NOMO-1 treated with dmso at 0.1 percent for 144 hours (cell line): Measurements from ENCODE around the gene NR4A2.

Experiments
- DNase-seq: peaks from one replicate; lab custom pipeline; 2025; ENCODE audit not compliant: unreplicated experiment; lab: John Stamatoyannopoulos, UW

The NR4A2 gene

DNA sequence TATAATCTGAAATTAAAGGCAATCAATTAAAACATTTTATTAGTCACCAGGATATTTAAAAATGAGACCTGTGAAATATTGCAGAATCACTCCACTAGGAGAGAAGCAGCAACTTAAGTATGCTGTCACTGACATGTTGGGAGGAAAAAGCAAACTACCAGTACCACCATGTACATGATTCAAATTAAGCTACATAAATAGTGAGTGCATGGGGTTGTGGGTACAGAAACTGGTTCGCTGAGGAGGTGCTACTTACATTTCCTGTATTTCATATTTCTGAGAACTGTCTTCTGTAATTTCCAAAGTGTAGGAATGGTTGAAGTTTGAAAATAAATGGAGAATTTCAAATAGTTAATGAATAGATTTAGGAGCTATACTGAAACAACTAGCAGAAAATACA lies 7.9 kb upstream of the NR4A2 start:
- no peak for DNase-seq

DNA sequence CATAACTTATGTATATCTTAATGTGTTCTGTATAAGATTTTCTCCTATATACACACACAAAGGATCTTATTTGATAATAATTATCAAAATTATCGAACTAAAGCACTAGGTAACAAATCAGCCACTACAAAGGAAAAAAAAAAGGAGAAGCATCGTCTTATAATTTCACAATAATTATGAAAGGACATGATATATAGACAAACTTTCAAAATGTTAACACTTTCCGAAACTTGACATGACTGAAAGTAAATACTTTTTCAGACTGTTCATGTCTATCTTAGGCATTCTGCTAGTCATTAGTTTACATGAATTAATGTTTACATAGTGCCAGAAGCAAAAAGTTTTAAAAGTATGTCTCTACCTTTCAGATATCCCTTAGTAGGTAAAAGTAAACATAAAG lies 7.3 kb upstream of the NR4A2 start:
- DNase-seq, result peak; percentile 6

DNA sequence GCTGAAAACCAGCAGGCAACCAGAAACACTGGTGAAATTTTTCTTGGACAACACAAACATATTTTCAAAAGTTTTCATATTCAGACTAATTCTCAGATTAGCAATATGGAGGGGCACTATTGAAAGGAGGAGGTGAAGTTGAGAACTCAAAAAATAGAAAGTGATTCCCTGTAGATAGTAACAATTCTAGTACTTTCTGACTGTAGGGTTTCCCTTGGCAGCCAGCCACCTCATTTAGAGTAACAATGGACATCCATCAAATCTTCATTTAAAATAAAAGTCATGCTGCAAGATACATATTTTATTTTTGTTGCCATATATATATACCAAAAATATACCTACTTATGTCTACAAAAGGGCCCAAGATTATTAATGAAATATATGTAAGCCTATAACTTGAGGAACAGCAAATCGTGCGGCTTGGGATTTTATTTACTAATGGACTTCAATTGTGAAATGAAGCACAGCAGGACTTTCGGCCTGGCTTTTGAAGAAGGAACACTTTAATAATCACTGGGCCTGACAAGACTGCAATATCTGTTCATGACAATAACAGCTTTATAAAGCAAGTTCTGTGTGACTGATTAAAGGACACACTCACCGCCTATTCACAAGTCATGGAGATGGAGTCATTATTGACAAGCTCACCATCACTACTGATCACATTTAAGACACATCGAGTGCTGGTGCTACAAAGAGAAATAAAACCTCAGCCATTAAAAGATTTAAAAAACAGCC lies 6.8 kb upstream of the NR4A2 start:
- DNase-seq, result no peak

DNA sequence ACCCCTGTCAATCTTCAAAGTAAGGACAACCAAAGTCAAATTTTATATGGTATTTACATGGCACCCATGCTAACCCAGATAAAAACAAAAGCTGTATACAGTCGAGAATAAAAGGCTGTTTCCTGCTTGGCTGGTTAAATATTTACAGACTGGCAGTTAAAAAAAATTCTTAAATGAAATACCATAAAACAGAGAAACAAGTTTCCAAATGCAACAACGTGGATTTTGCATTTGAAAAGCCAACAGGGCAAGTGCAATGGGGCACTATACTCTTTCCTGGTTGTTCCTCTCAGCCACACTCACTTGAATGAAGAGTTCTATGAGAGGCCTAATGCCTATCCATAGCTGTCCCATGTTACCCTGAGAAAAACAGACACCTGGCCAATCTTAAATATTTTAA lies 6.1 kb upstream of the NR4A2 start:
- no peak for DNase-seq

DNA sequence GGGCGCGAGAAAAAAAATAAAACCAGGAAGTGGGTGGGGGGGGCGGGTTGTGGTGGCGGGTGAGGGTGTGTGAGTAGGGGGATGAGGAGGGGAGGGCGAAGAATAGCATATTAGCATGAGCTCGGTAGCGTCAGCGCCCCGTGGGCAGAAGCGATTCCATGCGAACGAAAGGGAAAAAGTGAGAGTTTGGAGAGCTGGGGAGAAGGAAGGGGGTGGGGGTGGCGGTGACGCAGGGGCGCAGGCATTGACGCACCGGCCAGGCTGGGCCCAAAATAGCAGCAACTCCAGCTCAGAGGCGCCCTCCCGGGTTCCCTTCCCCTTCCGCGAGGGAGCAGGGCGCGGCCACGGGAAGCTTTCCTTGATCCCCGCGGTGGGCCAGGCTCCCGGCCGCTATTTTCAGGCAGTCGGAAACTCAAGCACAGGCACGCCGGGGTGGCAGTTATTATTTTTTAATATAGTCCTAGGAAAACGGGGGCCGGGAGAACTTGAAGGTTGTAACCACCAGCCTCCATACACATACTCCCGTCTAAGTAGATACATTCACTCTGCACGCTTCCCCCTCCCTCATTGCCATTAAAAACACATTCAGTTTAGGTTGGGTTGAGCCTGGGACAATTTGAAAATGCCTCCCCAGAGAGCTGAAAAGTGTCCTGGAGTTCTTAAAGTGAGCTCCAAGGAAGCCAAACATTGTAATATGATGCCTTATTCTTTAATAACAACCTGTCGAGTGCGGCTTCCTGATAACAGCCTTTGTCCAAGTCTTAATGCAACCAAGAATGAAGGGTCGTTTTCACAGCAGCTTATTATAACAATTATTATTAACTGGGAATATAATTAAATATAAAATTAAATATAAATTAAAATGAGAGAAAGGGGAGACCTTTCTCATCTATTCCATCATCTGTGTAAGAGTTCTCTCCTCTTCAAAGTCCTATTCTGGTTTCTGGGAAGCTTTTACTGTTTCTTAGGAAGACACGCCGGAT lies 2.3 kb upstream of the NR4A2 start:
- DNase-seq, result peak; percentile 44

DNA sequence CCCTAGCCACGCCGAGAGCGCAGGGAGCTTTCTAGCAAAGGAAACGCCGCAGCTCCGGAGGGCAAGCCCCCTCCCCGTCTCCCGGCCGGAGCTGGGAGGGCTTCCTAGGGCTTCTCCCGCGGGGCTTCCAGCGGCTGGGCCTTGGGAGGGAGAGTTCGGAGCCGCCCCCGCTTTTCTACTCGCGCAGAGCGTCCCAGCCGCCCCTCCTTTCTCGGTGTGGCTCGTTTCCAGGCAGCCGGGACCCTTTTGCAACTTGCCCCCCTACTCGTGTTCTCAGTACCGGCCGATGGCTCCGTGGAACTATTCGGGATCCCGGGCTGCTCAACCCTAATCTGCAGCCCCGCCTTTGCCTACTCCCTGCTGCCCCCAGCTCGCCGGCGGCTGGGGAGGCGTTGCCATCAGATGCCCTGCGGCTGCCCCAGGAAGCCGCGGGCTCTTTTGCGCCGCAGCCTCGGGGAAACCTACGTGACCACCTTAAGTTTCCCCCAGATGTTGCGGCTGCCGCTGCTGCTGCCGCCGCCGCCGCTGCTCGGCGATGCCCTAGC lies 1.5 kb upstream of the NR4A2 start:
- peak; percentile 44 for DNase-seq

DNA sequence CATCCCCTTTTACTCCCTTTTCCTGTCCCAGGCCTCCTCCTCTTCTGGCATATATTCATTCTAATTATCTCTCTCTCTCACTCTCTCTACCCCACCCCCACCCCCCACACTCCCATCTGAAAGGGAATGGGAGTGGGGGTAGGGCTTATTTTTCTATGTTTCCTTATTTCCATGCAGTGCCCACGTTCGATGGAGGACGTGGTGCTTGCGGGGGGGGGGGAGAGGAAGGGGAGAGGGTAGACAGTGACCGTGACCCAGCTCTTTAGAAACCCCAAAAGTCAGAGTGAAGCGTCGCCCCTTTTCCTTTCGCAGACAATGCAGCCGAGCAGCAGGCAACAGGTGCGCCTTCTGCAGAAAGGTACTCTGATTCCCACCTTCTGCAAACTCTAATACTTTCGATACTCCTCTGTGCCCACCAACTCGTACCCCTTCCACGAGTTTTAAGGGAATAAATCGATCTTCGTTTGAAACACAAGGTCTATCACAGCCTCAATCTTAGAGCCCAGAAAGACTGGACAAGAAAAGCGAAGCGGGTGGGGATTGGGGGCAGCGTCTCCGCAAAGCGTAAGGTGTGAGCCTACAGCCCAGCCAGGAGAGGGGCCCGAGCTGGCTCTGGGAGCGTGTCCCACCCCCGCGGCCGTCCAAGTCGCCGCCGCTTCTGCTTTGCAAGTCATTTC lies 891 bp upstream of the NR4A2 start:
- DNase-seq, result peak; percentile 14

DNA sequence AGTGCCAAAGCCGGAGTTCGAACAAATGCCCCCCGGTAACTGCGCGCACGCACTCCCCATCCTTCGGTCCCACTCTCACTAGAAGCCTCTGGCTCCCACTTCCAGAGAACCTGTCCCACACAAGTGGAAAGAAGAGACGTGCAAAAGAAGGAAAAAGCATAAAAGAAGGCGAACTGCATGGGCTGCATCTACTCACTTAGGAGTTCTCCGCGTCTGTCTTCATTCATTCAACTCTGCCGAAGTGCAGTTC lies 312 bp downstream of the NR4A2 start:
- no peak for DNase-seq

DNA sequence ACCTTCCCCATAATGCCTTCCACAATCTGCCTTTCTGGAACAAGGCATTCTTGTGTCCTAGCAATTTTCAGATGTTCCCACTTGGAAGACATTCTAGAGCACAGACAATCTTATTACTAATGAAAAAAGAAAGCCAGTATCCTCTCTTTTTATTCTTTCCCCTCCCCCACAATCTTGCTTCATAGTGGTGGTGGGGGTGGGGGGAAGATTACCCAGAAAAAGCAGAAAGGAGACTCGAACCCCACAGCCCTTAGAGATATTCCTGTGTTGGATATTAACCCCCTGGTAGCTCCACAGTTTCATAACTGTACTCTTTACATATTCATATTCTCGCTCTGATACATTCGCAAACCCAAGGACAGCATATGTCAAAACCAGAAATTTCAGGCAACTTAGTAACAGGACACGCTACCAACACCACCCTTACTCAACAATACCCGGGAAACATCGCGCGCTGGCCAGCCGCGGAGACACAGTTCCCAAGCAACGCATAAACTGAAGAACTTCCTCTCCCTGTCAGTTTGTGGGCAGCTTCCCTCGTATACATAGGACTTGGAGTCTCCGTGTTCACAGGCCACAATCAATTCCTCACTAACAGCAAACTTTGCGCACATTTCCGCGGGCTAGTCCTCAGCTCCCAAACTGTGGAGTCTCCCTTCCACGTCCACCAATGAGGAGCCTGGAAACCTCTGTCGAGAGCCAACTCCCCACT lies 793 bp downstream of the NR4A2 start:
- DNase-seq, result peak; percentile 69

DNA sequence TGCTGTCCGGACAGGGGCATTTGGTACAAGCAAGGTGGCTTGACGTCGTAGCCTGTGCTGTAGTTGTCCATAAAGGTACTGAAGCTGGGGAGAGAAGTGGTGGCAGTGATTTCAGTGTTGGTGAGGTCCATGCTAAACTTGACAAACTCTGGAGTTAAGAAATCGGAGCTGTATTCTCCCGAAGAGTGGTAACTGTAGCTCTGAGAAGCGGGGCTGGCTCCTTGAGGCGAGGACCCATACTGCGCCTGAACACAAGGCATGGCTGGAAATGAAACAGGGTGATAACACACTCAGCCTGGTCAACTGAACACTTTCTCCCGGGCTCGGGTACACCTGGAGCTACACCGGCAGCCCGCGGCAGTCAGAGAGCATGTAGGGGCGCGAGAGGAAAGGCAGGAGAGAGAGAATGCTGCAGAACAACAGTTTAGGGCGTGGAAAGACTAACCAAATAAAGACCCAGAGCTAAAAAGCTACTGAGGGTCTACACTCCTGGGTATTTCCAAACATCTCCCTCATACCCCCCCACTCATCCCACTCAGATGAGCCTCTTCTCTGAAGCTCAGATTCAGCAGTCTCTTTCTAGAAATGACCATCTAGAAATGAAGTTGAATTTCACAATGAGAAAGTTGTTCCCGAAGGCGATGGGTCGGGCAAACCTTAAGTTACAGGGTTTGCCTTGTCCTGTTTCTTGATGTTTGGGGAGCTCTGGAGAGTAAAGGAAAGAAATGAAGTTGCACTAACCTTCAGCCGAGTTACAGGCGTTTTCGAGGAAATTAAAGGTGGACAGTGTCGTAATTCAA lies 2.4 kb downstream of the NR4A2 start:
- DNase-seq, result no peak

DNA sequence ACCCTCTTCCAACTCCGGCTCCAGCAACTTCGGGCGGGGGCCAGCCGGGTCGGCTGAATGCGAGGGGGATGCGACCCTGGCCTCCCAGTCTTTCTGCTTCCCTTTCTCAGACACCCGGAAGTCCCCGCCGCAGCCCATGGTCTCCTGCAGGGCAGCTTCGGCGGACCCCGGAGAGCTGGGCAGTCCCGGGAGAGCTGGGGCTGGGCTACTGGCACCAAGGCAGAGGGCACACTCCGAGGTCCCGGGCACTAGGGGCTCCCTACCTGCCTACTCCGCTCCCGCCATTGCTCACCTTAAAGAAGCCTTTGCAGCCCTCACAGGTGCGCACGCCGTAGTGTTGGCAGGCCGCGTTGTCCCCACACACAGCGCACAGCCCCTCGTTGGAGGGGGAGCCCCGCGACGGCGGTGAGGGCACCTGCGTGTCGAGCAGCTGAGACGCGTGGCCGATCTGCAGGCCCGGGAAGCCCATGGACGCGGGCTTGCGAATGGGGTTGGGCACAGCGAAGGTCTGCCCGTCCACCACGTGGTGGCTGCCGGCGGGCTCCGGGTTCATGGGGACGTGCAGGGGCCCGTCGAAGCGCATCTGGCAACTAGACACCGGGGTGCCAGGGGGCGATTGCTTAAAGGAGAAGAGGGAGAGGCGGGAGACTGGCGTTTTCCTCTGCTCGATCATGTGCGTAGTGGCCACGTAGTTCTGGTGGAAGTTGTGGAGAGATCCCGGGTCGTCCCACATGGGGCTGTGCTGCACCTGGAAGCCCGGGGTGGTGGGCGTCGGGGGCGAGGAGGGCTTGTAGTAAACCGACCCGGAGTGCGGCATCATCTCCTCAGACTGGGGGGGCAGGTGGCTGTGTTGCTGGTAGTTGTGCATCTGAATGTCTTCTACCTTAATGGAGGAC lies 3.2 kb downstream of the NR4A2 start:
- DNase-seq, result no peak

DNA sequence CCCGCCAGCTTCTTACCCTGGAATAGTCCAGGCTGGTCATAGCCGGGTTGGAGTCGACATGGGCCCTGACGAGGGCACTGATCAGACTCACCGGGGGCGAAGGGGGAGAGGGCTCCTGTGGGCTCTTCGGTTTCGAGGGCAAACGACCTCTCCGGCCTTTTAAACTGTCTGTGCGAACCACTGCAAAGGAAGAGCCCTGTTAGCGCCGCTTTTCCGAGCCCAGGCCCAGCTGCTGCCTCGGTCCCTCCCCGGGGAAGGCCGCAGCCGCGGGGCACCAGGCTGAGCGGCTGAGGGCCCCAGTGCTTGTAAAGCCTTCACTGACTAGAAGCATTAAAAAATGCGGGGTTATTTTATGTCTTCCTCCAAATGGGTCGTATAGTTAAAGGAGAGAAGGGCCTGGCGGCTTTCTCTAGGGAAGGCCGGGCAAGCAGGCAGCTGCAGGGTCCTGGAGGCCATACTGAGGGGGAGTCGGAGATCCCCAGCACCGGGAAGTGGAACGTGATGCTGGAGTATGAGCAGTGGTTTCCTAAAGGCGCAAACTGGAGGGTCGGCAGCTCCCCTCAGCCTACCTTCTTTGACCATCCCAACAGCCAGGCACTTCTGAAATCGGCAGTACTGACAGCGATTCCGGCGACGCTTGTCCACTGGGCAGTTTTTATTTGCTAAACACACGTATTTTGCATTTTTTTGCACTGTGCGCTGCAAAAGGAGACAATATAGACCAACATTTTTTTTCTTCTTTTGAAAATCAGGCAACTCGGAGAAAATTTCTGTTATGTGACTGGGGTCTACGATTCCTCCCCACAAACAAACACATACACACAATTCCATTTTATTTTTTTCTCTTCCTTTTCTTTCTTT lies 4.5 kb downstream of the NR4A2 start:
- no peak for DNase-seq

DNA sequence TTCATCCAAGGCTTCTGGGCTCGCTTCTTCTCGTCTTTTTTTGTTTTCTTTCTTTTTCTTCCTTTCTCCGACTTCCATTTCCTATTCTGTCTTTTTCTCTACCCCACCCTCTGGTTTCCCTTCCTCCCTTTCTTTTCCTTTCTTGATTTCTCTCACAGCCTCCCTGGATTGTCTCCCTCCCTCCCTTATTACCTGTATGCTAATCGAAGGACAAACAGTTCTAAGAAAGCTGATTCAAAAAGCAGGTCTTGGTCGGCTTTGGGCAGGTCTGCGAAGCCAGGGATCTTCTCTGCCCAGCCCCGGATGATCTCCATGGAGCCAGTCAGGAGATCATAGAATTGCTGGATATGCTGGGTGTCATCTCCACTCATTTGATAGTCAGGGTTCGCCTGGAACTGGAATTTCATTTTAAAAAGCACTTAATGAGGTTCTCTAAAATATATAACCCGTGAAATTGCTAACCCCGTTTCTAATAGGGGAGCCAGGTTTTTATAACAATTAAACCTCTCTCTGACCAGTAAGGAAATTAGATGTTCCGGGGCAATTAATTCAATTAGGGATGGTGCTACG lies 5.9 kb downstream of the NR4A2 start:
- no peak for DNase-seq

DNA sequence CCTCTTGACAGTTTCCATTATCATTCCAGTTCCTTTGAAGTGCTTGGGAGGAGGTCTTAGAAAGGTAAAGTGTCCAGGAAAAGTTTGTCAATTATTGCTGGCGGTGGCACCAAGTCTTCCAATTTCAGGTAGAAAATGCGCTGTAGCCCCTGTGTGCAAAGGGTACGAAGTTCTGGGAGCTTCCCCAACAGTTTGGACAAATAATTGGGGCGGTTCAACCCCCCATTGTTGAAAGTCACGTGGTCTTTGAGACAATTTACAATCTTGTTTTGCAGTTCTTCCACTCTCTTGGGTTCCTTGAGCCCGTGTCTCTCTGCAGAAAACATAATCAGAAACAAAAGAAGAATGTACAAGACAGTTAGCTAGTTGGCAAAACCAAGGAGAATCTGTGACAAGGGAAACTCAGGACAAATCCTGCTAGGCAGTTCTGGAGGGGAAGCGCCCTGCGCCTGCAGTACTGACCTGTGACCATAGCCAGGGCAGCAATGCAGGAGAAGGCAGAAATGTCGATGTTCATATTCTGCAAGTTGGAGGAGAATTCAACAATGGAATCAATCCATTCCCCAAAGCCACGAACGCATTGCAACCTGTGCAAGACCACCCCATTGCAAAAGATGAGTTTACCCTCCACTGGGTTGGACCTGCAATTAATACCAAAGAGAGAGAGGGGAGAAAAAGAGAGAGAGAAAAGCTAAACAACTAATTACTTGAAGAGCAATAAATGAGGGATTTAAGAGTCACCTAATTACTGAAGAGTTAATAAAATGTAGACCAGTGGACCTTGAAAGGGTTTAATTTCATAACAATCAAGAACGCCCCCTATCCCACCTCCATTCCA lies 6.6 kb downstream of the NR4A2 start:
- no peak for DNase-seq

DNA sequence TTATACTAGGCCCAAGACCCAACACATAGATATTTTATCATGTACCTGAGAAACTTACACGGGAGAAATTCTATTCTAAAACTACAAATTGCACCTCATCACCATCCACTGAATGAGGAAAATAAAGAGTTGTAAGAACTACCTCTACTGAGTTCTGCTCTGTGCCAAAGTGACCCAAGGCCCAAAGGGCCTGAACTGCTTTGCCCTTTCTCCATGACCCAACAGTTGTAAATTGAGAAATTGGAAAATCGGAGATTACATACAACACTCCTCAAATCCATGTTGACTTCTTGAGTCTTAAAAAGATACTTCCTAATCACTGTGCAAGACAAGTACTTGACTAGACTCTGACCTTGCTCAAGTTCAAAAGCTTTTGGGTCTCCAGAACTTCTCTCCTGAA lies 8.8 kb downstream of the NR4A2 start:
- DNase-seq, result no peak

DNA sequence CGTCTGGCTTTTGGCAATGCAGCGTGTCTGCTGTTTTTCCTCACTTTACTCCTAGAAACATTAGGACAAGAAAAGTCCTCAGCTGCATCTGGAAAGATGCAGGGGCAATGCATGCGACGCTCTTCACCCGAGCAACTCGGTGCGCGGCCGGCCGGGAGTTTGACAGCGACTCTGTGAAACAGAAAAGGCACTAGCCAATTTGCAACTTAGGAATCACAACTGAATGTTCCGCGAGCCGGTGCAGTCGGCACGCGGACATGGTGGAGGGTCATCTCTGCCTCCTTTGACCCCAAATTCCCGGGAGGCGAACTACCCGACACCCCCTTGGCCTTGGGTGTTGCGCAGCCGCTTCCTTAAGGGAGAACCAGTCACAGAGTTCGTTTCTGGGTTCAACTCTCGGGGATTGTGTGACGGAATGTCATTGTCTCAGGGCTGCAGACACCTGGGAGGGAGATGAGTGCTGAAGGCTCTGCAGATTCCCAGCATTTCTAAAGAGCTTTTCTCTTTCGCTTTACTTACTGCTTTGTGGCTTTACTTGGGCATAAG lies 9.8 kb downstream of the NR4A2 start:
- DNase-seq, result no peak
